Myocyte (in vitro differentiated cells): Measurements from ENCODE around the gene SLC20A1. TPM values are rescaled to one million over a fixed set of nuclear protein-coding genes. Genes with fewer than 3 reads are reported as not detected.
A peak's percentile ranks its signal among the peaks of the same experiment; 100 is the strongest.
"Not testable (repeated sequence)": the region's sequence is repeated elsewhere in the genome, so short reads cannot be mapped to it uniquely, and the experiment has no call there.

ENCODE experiments used
- DNase-seq: peaks from one replicate; pipeline ENCODE4 v3.0.0-alpha.2; 2012; ENCODE audit warnings: low read depth
- total RNA-seq: library from RNA; depleted of rRNA; stranded (reverse); fragments of >200 nt; gene quantifications from 2 replicates; pipeline ENCODE4 v1.2.3, GENCODE V29; 2014

Gene SLC20A1
- total RNA-seq, 1 donor from 2014 or later: 36.8 TPM

DNA sequence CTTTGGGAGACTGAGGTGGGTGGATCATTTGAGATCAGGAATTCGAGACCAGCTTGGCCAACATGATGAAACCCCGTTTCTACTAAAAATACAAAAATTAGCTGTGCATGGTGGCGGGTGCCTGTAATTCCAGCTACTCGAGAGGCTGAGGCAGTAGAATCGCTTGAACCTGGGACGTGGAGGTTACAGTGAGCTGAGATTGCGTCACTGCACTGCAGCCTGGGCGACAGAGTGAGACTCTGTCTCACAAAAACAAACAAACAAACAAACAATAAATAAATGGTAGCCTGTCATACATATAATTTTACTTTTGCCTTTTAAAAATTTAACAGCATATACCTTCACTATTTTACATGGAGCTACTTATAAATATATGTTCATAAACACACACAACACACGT, 61.2 kb downstream of the SLC20A1 start:
- DNase-seq: not testable (repeated sequence)

- no peak for DNase-seq
Observed at GRCh38 chr2:112708968-112709367, 63.2 kb downstream of the SLC20A1 start.

DNA sequence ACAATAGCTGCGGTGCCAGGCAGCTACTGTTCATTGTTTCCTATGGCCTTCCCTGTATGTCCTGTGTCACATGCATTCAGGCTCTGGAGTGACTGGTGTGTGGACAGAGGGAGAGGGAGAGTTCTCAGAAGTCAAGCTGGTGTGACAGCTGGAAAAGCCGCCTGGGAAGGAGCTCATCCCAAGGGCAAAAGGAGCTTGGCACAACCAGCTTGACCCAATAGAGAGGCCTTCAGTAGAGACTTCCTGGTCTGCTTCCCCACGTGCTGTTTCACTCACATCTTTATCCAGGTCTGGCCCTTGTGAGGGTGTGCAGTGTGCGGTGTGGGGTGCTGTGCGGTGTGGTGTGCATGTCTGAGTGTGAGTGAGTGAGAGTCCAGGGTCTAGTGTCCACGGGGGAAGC, 64.0 kb downstream of the SLC20A1 start:
- DNase-seq: peak; percentile 46

GRCh38 chr2:112710956-112711750, 65.4 kb downstream of the SLC20A1 start:
- no peak for DNase-seq

GRCh38 chr2:112712465-112712864, 66.7 kb downstream of the SLC20A1 start:
- DNase-seq: no peak

GRCh38 chr2:112712903-112713584, 67.3 kb downstream of the SLC20A1 start:
- DNase-seq: no peak

Other genes with a start within 250 kb of the SLC20A1 start
- gene RGPD8, start 212.3 kb upstream of the SLC20A1 start, total RNA-seq: 6.7 and 8.1 TPM in 2 replicates
- 49.0 and 79.6 TPM in 2 replicates for gene TTL, start 163.8 kb upstream of the SLC20A1 start, total RNA-seq
- gene POLR1B, start 103.5 kb upstream of the SLC20A1 start, total RNA-seq: 11.8 and 14.0 TPM in 2 replicates
- 20.9 and 21.6 TPM in 2 replicates for gene CHCHD5, start 61.3 kb upstream of the SLC20A1 start, total RNA-seq
- gene NT5DC4, start 75.1 kb downstream of the SLC20A1 start, total RNA-seq: not detected in 2 replicates
- gene CKAP2L, start 118.7 kb downstream of the SLC20A1 start, total RNA-seq: 0.05 and 2.0 TPM in 2 replicates
- not detected in 2 replicates for gene IL1A, start 138.6 kb downstream of the SLC20A1 start, total RNA-seq
- gene IL1B, start 190.8 kb downstream of the SLC20A1 start, total RNA-seq: not detected in 2 replicates